Thymus (tissue), 11 donors: ENCODE measurements around the gene MT1M. TPM values are rescaled to one million over a fixed set of nuclear protein-coding genes. Genes with fewer than 3 reads are reported as not detected.
A peak's percentile ranks its signal among the peaks of the same experiment; 100 is the strongest.
"Not testable (repeated sequence)": the region's sequence is repeated elsewhere in the genome, so short reads cannot be mapped to it uniquely, and the experiment has no call there.

ENCODE experiments used
- DNase-seq, 9 donors: peaks; one replicate each; pipeline ENCODE4 v3.0.0-alpha.2; 2013; ENCODE audit warnings: low spot score in 9 of 9, low read depth in 6 of 9, missing footprints in 1 of 9
- H3K27ac ChIP-seq, 2 donors: one replicate each; pipeline ENCODE4 v1.5.1; 2013; ENCODE audit warnings: control low read depth in 1 of 2, low read depth in 1 of 2, low read length in 1 of 2, mild to moderate bottlenecking in 1 of 2, moderate library complexity in 1 of 2
- H3K27me3 ChIP-seq, 2 donors: one replicate each; pipeline ENCODE4 v1.5.1; 2013; ENCODE audit warnings: low read length in 1 of 2; ENCODE audit not compliant: control insufficient read depth in 2 of 2, insufficient read depth in 1 of 2
- H3K36me3 ChIP-seq, 2 donors: one replicate each; pipeline ENCODE4 v1.5.1; 2013; ENCODE audit warnings: low read length in 1 of 2, mild to moderate bottlenecking in 1 of 2, moderate library complexity in 1 of 2; ENCODE audit not compliant: control insufficient read depth in 2 of 2, insufficient read depth in 2 of 2
- H3K4me1 ChIP-seq, 2 donors: one replicate each; pipeline ENCODE4 v1.5.1; 2013; ENCODE audit warnings: low read length in 2 of 2; ENCODE audit not compliant: control insufficient read depth in 2 of 2, insufficient read depth in 2 of 2
- H3K4me3 ChIP-seq, 2 donors: one replicate each; pipeline ENCODE4 v1.5.1; 2013; ENCODE audit warnings: low read length in 2 of 2, control low read depth in 1 of 2, mild to moderate bottlenecking in 1 of 2
- H3K9me3 ChIP-seq, 2 donors: one replicate each; pipeline ENCODE4 v1.5.1; 2013; ENCODE audit warnings: low read length in 1 of 2, mild to moderate bottlenecking in 1 of 2; ENCODE audit not compliant: control insufficient read depth in 2 of 2, insufficient read depth in 1 of 2
- WGBS: extraction: QIAGEN DNeasy Blood & Tissue Kit; methylation state at CpG from one replicate; pipeline ENCODE4 v1.1.7; 2013; 5-methylcytosine and 5-hydroxymethylcytosine counted together
- polyA plus RNA-seq: library from polyadenylated mRNA; stranded (reverse); fragments of 200-250 nt; gene quantifications from one replicate; pipeline ENCODE4 v1.2.3, GENCODE V29; 2013
- total RNA-seq: library from RNA; stranded (reverse); fragments of 120-200 nt; gene quantifications from one replicate; pipeline ENCODE4 v1.2.4, GENCODE V29; 2013
- donor health status: healthy.

The MT1M gene
- total and polyA plus RNA-seq, 2 donors = 0.28 to 97.7 TPM

DNA sequence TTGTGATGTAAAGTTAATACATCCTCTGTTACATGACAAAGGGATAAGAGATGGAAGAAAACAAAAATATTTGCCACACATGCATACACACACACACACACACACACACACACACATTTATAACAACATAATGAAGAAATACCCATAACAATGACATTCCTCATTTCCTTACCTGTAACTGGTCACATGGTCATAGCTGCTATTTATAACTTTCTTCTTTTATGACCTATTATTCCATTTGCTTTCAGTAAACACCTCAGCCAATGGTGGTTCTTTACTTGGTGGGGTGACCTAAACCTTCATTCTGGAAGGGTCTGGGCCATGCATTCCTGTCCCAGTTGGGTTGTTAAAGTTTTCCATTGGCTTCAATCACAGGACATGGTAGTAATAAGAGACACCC, 18.8 kb upstream of the MT1M start:
- Histone ChIP-seq H3K27ac (no peak overlapping the region), H3K9me3 (no peaks in the 10 kb centered on the region), H3K27me3 (peaks cover 12 to 46% of the 10 kb centered on the region in 2 donors), H3K4me3 (no peak overlapping the region), H3K4me1 (peaks cover 7 to 34% of the 10 kb centered on the region in 2 donors), H3K36me3 (no peaks in the 10 kb centered on the region)
- DNase-seq = no peak

DNA sequence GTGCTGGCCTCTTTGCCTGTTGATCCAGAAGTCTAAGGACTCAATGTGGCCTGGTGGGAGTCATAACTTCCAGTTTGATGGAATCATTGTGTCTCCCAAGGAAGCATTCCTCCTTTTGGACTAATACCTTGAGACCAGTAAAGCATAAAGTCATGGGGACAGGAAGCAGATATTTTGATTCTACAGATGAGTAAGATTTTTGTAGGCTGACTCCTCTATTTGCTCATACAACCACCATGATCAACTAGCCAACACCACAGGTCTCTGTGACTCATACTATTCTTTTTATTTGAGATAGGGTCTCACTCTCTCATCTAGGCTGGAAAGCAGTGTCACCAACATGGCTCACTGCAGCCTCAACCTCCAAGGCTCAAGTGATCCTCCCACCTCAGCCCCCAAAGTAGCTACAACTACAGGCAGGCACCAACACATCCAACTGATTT, 17.9 kb upstream of the MT1M start:
- H3K27me3 ChIP-seq = peaks cover 15 to 46% of the 10 kb centered on the region in 2 donors
- DNase-seq = no peak
- H3K4me3 ChIP-seq = no peak overlapping the region
- no peak overlapping the region for H3K27ac ChIP-seq
- H3K9me3 ChIP-seq = no peaks in the 10 kb centered on the region
- no peaks in the 10 kb centered on the region for H3K36me3 ChIP-seq
- peaks cover 5 to 25% of the 10 kb centered on the region in 2 donors for H3K4me1 ChIP-seq

DNA sequence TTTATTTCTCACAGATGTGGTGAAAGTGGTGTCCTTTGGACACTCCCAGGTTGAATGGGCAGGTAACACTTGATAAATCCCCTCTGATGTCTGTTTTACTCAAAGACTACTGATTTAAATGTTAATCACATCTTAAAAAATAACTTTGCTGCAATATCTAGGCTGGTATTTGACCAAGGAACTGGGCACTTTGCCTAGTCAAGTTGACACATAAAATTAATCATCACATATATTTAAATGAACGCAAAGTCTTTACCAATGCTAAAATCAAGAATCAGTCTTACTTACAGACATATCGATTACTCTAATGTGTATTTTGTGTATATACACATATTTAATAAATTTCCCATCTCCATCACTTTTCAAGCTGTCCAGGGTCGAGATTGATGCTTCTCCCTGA, 17.1 kb upstream of the MT1M start:
- 96% methylated on average over 3 of the region's 3 CpGs for WGBS
- H3K4me1 ChIP-seq = peaks cover 4 to 18% of the 10 kb centered on the region in 2 donors
- no peaks in the 10 kb centered on the region for H3K36me3 ChIP-seq
- H3K9me3 ChIP-seq = no peaks in the 10 kb centered on the region
- no peak overlapping the region for H3K27ac ChIP-seq
- H3K27me3 ChIP-seq = peaks cover 15 to 53% of the 10 kb centered on the region in 2 donors
- no peak for DNase-seq
- no peak overlapping the region for H3K4me3 ChIP-seq

DNA sequence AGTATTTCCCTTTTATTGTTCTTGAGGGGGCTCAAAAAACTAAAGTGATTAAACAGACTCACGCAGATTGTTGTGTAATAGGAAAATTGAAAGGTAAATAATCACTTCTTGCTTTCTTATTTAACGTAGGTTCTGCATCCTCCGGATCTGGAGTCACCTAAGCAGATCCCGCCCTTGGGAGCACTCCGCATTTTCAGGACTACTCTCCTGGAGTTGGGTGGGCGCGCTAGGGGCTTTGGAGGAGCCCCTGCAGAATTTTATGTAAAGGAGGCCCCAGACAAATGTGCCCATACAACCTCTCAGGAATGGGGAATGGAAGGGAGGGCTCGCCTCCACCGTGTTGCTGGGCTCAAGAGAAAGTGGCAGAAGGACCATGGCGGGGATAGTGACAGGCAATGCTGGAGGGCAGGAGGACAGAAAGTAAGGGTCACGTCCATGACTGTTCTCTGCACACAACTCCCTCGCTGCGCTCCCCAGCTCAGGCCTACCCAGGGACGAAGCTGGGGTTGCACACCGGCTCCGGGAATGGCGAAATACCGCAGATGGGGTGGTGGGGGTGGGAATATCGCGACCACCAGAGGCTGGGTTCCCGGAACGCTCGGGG, 15.7 kb upstream of the MT1M start:
- WGBS = 47% methylated on average over 23 of the region's 23 CpGs
- DNase-seq = no peak
- Histone ChIP-seq H3K4me3 (peak overlapping the region in 1 of 2 donors; percentile 10), H3K27ac (no peak overlapping the region), H3K36me3 (no peaks in the 10 kb centered on the region), H3K9me3 (no peaks in the 10 kb centered on the region), H3K27me3 (peaks cover 15 to 59% of the 10 kb centered on the region in 2 donors), H3K4me1 (peaks cover 0 to 12% of the 10 kb centered on the region in 2 donors)

DNA sequence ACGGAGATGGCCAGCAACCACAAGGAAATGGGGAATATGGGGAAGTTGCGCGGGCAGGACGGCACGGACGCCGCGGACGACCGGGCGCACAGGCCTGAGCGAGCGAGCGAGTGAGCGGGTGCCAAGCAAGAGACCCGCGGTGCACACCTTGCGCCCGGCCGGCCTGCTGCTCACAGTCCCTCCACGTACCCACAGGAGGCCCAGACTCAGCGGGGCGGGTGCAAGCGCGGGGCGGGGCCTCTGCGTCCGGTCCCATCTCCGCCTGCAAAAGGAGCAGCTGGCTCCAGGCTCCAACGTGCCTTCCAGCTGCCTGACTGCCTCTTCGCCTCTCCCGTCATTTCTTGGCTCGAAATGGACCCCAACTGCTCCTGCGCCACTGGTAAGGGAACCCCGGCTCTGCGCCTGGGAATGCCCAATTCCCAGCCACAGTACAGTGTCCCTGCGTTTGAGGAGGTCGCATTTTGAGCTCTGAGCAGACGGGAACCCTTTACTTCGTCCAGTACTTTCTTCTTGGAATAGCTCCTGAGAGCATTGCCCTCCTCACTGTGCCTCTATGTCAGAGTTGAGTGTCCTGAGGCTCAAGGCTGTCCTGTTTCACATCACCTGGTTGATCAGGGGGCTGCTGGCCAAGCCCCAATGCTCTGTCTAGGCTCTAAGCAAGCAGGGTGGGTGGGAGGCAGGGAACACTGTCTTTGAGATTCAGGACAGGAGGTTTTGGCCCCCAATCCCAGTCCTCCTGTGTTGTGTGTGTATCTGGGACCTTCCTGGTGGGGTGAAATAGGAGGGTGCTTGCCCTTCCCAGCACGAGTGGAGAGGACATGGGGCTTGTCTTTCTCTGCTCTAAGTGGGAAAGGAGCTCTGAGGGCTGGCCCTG, 15.0 kb upstream of the MT1M start:
- peak overlapping the region in 1 of 2 donors; percentile 10 for H3K4me3 ChIP-seq
- DNase-seq = peak in 4 of 9 donors; percentile 25 to 51 (median 37)
- H3K4me1 ChIP-seq = peaks cover 0 to 12% of the 10 kb centered on the region in 2 donors
- H3K27me3 ChIP-seq = peaks cover 15 to 64% of the 10 kb centered on the region in 2 donors
- no peaks in the 10 kb centered on the region for H3K36me3 ChIP-seq
- no peaks in the 10 kb centered on the region for H3K9me3 ChIP-seq
- no peak overlapping the region for H3K27ac ChIP-seq
- WGBS = 4% methylated on average over 41 of the region's 41 CpGs

DNA sequence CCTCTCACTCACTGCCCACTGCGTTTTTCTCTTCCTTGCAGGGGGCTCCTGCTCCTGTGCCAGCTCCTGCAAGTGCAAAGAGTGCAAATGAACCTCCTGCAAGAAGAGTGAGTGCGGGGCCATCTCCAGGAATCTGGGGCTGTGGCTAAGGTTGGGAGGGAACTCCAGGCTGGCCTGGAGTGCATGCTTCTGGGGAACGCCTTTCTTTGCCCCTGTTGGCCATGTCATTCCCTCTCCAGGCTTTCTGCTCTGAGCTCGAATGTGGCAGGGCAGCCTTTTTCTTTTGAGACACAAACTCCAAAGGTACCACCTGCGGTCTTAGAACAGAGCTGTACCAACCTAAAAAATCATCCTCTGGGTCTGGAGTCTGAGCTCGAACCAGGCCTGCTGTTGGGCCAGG, 14.3 kb upstream of the MT1M start:
- 51% methylated on average over 6 of the region's 6 CpGs for WGBS
- no peaks in the 10 kb centered on the region for H3K36me3 ChIP-seq
- no peak overlapping the region for H3K27ac ChIP-seq
- H3K27me3 ChIP-seq = peaks cover 15 to 68% of the 10 kb centered on the region in 2 donors
- H3K4me1 ChIP-seq = peaks cover 0 to 12% of the 10 kb centered on the region in 2 donors
- H3K9me3 ChIP-seq = no peaks in the 10 kb centered on the region
- no peak overlapping the region for H3K4me3 ChIP-seq
- DNase-seq = no peak

DNA sequence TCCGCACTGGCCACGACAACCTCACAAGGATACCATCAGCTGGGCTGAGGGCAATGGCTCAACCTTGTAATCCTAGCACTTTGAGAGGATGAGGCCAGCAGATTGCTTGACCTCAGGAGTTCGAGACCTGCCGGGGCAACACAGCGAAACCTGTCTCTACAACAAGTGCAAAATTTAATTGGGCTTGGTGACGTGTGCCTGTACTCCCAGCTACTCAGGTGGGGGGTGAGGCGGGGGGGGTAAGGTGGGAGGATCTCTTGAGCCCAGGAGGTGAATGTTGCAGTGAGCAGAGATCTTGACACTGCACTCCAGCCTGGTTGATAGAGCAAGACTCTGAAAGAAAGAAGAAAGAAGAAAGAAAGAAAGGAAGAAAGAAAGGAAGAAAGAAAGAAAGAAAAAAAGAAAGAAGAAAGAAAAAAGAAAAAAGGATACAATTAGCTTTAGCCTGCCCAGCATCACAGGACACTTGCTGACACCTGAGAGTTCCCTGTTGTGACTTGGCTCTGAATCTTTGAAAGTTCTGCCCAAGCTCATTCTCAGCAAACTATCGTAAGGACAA, 12.0 kb upstream of the MT1M start:
- no peak for DNase-seq
- WGBS = 90% methylated on average over 8 of the region's 8 CpGs
- peaks cover 26 to 83% of the 10 kb centered on the region in 2 donors for H3K27me3 ChIP-seq
- H3K4me3 ChIP-seq = no peak overlapping the region
- H3K27ac ChIP-seq = no peak overlapping the region
- H3K9me3 ChIP-seq = no peaks in the 10 kb centered on the region
- peaks cover 0 to 12% of the 10 kb centered on the region in 2 donors for H3K4me1 ChIP-seq
- no peaks in the 10 kb centered on the region for H3K36me3 ChIP-seq

DNA sequence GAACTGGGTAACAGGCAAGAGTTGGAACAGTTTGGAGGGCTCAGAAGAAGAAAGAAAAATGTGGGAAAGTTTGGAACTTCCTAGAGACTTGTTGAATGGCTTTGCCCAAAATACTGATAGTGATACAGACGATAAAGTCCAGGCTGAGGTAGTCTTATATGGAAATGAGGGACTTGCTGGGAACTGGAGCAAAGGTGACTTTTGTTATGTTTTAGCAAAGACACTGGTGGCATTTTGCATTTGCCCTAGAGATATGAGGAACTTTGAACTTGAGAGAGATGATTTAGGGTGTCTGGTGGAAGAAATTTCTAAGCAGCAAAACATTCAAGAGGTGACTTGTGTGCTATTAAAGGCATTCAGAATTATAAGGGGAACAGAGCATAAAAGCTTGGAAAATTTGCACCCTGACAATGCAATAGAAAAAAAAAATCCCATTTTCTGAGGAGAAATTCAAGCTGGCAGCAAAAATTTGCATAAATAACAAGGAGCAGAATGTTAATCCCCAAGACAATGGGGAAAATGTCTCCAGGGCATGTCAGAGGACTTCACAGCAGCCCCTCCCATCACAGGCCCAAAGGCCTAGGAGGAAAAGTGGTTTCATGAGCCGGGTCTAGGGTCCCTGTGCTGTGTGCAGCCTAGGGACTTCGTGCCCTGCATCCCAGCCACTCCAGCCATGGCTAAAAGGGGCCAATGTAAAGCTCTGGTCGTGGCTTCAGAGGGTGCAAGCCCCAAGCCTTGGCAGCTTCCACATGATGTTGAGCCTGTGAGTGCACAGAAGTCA, 10.6 kb upstream of the MT1M start:
- not testable (repeated sequence) for H3K9me3 ChIP-seq, H3K27ac ChIP-seq, H3K36me3 ChIP-seq, DNase-seq, H3K4me3 ChIP-seq
- peaks cover 33 to 84% of the 10 kb centered on the region in 2 donors for H3K27me3 ChIP-seq
- H3K4me1 ChIP-seq = peaks cover 0 to 14% of the 10 kb centered on the region in 2 donors
- 87% methylated on average over 4 of the region's 4 CpGs for WGBS
